Measurements from ENCODE around the gene TGM6.

- TF ChIP-seq USF1 (CRISPR knock-in tag; IDR thresholded peaks at IDR 0.05) (no peak), CTCF (IDR thresholded peaks at IDR 0.05) (no peak), SMAD3 (CRISPR knock-in tag; IDR thresholded peaks at IDR 0.05; ENCODE audit: borderline replicate concordance) (no peak), JUN (CRISPR knock-in tag; IDR thresholded peaks at IDR 0.05) (no peak), AFF4 (CRISPR knock-in tag; IDR thresholded peaks at IDR 0.05; ENCODE audit: borderline replicate concordance) (no peak), CREB1 (CRISPR knock-in tag; IDR thresholded peaks at IDR 0.05) (no peak), NR3C1 (CRISPR knock-in tag; conservative IDR thresholded peaks at IDR 0.05; ENCODE audit: low read depth) (no peak), TEAD1 (CRISPR knock-in tag; IDR thresholded peaks at IDR 0.05) (no peak), CBFB (CRISPR knock-in tag; IDR thresholded peaks at IDR 0.05; ENCODE audit: low read depth) (no peak), USF2 (CRISPR knock-in tag; IDR thresholded peaks at IDR 0.05) (no peak), MAX (CRISPR knock-in tag; IDR thresholded peaks at IDR 0.05) (no peak)
Observed at GRCh38 chr20:2455771-2456497, 75.2 kb downstream of the TGM6 start.

Data from WTC11 (cell line).